GM12878 (cell line): ENCODE measurements around the gene IL33. TPM values are rescaled to one million over a fixed set of nuclear protein-coding genes. Genes with fewer than 3 reads are reported as not detected.

Experiments
- ATAC-seq: fragments of 200-7000 bp; cut with Tn5 transposase; 3 replicates; pipeline ENCODE4 v1.9.1; 2020; ENCODE audit warnings: mild to moderate bottlenecking, moderate library complexity
- BruUV-seq: library from RNA; stranded (reverse); fragments of 400-500 nt; replicated peaks from 2 replicates; lab custom pipeline; 2021; lab: Mats Ljungman, UMichigan
- CTCF ChIA-PET: fragments of 300-600 bp; sonication (Branson Sonifier 250); formaldehyde crosslinking; extraction: SDS; loops from one replicate; lab custom pipeline; 2021; ENCODE audit warnings: inconsistent platforms; lab: Yijun Ruan, JAX
- POLR2A ChIA-PET: fragments of 350-600 bp; formaldehyde crosslinking; extraction: SDS; loops from one replicate; lab custom pipeline; 2021; ENCODE audit warnings: inconsistent platforms; lab: Charles Lee
- RAD21 ChIA-PET: fragments of 300-600 bp; sonication (Branson Sonifier 250); formaldehyde crosslinking; loops from one replicate; lab custom pipeline; 2023; ENCODE audit warnings: antibody characterized with exemption; ENCODE audit not compliant: unreplicated experiment; lab: Charles Lee
- SMC1A ChIA-PET: fragments of 300-600 bp; sonication (Branson Sonifier 250); formaldehyde crosslinking; loops from one replicate; lab custom pipeline; 2023; ENCODE audit not compliant: unreplicated experiment, uncharacterized antibody; lab: Charles Lee
- DNase-seq: peaks from one replicate; pipeline ENCODE4 v3.0.0-alpha.2; 2011; ENCODE audit warnings: low read depth, low spot score
- FAIRE-seq: peaks from 3 replicates; lab custom pipeline; 2011; peaks lifted over from hg19 to GRCh38; lab: Jason Lieb, UNC
- H2AFZ ChIP-seq: 2 replicates; pipeline ENCODE4 v1.6.0; 2011; ENCODE audit warnings: low read depth, low read length, control low read depth; ENCODE audit not compliant: control insufficient read depth
- H3K27ac ChIP-seq: 2 replicates; pipeline ENCODE4 v1.5.1; 2011; ENCODE audit warnings: control low read depth; ENCODE audit not compliant: control insufficient read depth, insufficient read depth
- H3K27me3 ChIP-seq, 2 experiments: replicated peaks in 1 of 2; 2 replicates each; pipeline versions ENCODE4 v1.6.0 to v1.6.1; 2011; ENCODE audit warnings: low read length in 1 of 2; ENCODE audit not compliant: control insufficient read depth in 2 of 2, insufficient read depth in 2 of 2
- H3K36me3 ChIP-seq, 2 experiments: 2 replicates each; pipeline ENCODE4 v1.5.1; 2011; ENCODE audit warnings: low read length in 1 of 2; ENCODE audit not compliant: control insufficient read depth in 2 of 2, insufficient read depth in 2 of 2
- H3K4me1 ChIP-seq: 2 replicates; pipeline ENCODE4 v1.6.1; 2011; ENCODE audit warnings: mild to moderate bottlenecking, low read length, moderate library complexity, mixed read lengths; ENCODE audit not compliant: control insufficient read depth, insufficient read depth
- H3K4me2 ChIP-seq: 2 replicates; pipeline ENCODE4 v1.6.0; 2011; ENCODE audit warnings: control low read depth; ENCODE audit not compliant: control insufficient read depth, insufficient read depth
- H3K4me3 ChIP-seq: fragments of 200-600 bp; sonication (generic); 2 replicates; pipeline ENCODE4 v1.5.1; 2016
- H3K79me2 ChIP-seq: 2 replicates; pipeline ENCODE4 v1.6.0; 2011; ENCODE audit warnings: low read length; ENCODE audit not compliant: control insufficient read depth, insufficient read depth
- H3K9ac ChIP-seq: 2 replicates; pipeline ENCODE4 v1.8.0; 2011; ENCODE audit warnings: low read length, control low read depth, mixed read lengths; ENCODE audit not compliant: control insufficient read depth, insufficient read depth
- H3K9me3 ChIP-seq: replicated peaks from 3 replicates; pipeline ENCODE4 v1.5.1; 2011; ENCODE audit warnings: mild to moderate bottlenecking, low read length; ENCODE audit not compliant: control insufficient read depth, insufficient read depth
- H4K20me1 ChIP-seq: 2 replicates; pipeline ENCODE4 v1.6.0; 2011; ENCODE audit not compliant: control insufficient read depth, insufficient read depth
- ESRRA ChIP-seq: IDR thresholded peaks from 2 replicates; pipeline ENCODE4 v1.6.1; 2012; ENCODE audit warnings: mild to moderate bottlenecking, low read length, improper control_type of control experiment
- NR2C2 ChIP-seq: IDR thresholded peaks from 2 replicates; pipeline ENCODE4 v1.6.1; 2011; ENCODE audit warnings: borderline replicate concordance, low read depth; ENCODE audit not compliant: control insufficient read depth, insufficient read length
- NR2F1 ChIP-seq: fragments of 450-650 bp; conservative IDR thresholded peaks from 2 replicates; pipeline ENCODE4 v1.6.1; 2017; ENCODE audit warnings: mild to moderate bottlenecking
- POLR2AphosphoS2 ChIP-seq: IDR thresholded peaks from 2 replicates; pipeline ENCODE4 v1.6.1; 2011; ENCODE audit warnings: low read depth, mild to moderate bottlenecking, low read length, improper control_type of control experiment, moderate library complexity
- TBL1XR1 ChIP-seq: IDR thresholded peaks from 2 replicates; pipeline ENCODE4 v1.6.1; 2012; ENCODE audit warnings: low read depth, low read length, improper control_type of control experiment
- TCF3 ChIP-seq: IDR thresholded peaks from 2 replicates; pipeline ENCODE4 v1.6.1; 2012; ENCODE audit warnings: low read depth, mild to moderate bottlenecking, low read length, borderline replicate concordance; ENCODE audit not compliant: insufficient read depth
- WGBS: methylation state at CpG from one replicate; pipeline ENCODE4 v1.1.6; 2016; ENCODE audit warnings: low lambda C conversion rate; ENCODE audit not compliant: insufficient replicate concordance, insufficient coverage; ENCODE audit errors: missing lambda C conversion rate; 5-methylcytosine and 5-hydroxymethylcytosine counted together
- in situ Hi-C: fragments of 300-500 bp; cut with MboI; formaldehyde crosslinking; loops from 9 replicates; pipeline ENCODE4 v1.14.3; 2018; ENCODE audit warnings: mixed read lengths
- intact Hi-C: fragments of 100-400 bp; cut with micrococcal nuclease; formaldehyde crosslinking; loops from one replicate; pipeline ENCODE4 v1.14.2; 2022; ENCODE audit not compliant: unreplicated experiment
- polyA plus RNA-seq, 11 experiments: library from polyadenylated mRNA; depleted of rRNA in 4 of 11; unstranded in 6 of 11; stranded (reverse) in 5 of 11; fragments of >200 nt; fragmentation: Nextera tagmentation in 4 of 11; fragmentation: Illumina TruSeq in 1 of 11; extraction: Ambion mirVana in 4 of 11; extraction: Trizol in 1 of 11; gene quantifications; 1 replicate in 1 of 11; 2 replicates in 10 of 11; pipeline versions ENCODE4 v1.2.1 to v1.2.3, GENCODE V29; 2011 to 2016; ENCODE audit warnings: inconsistent platforms in 2 of 11, missing spikeins in 2 of 11, low read depth in 1 of 11
- total RNA-seq, 4 experiments: library from RNA; depleted of rRNA in 3 of 4; stranded (reverse); fragments of >200 nt in 3 of 4; fragmentation: Illumina TruSeq in 1 of 4; extraction: Trizol in 1 of 4; gene quantifications; 2 replicates each; pipeline versions ENCODE4 v1.2.1 to v1.2.3, GENCODE V29; 2013 to 2021
- TF ChIP-seq, protein P1 (sequence below): IDR thresholded peaks from 2 replicates; pipeline ENCODE4 v1.6.1; 2011; ENCODE audit warnings: borderline replicate concordance, low read depth, mild to moderate bottlenecking, moderate library complexity, low read length; ENCODE audit not compliant: insufficient read depth, poor library complexity, severe bottlenecking
- TF ChIP-seq, protein P2 (sequence below): fragments of 450-650 bp; IDR thresholded peaks from 2 replicates; pipeline ENCODE4 v1.6.1; 2017; ENCODE audit warnings: mild to moderate bottlenecking, moderate library complexity

Gene IL33
- total and polyA plus RNA-seq, 10 of the 15 experiments (the other 5 are each of a cell fraction or from before 2014, with no cell fraction given): not detected

DNA sequence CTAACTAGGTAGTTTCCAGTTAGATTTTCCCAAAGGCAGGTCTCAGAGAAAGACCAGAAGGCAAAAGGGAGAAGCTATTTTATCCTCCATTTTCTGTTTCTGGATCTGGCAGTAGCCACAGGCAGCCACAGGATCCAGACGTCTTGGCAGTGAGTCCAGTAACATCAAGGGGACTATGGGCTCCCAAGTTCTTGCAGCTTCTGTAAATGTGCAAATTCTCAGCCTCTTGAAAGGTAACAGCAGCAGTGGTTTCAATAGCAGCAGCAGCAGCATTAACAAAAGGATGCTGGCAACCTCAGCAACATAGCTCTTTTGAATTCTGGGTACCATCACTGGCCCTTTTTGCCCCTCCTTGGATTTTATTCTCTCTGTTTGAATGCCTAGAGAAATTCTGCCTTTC, 27.1 kb upstream of the IL33 start:
- in situ Hi-C loops: no loop called here

More for the DNA sequence above, 27.1 kb upstream of the IL33 start:
- H3K27me3 ChIP-seq: no peaks in the 10 kb centered on the region
- no peak overlapping the region for H3K4me2 ChIP-seq
- ATAC-seq: no peak
- WGBS: 17% methylated on average over 1 of the region's 1 CpG
- no peaks in the 10 kb centered on the region for H3K79me2 ChIP-seq
- no peaks in the 10 kb centered on the region; the same call in 1 of the 3 replicates for H3K9me3 ChIP-seq
- no peaks in the 10 kb centered on the region for H4K20me1 ChIP-seq
- H3K36me3 ChIP-seq: no peaks in the 10 kb centered on the region
- FAIRE-seq: no peak
- POLR2A ChIA-PET: interaction anchor here (0.6 kb wide), 1 partner anchor 357 kb away, joined by 4 read pairs; no protein-coding TSS in a partner anchor
- no peak for DNase-seq
- intact Hi-C loops: loop anchor here (5.0 kb wide), 1 partner anchor 131 kb away; no protein-coding TSS in a partner anchor
- H3K4me3 ChIP-seq: no peak overlapping the region
- no TSS peak for BruUV-seq
- RAD21 ChIA-PET: interaction anchor here (1.5 kb wide), 1 partner anchor 10 kb away, joined by 4 read pairs; no protein-coding TSS in a partner anchor
- peaks cover 33% of the 10 kb centered on the region for H3K4me1 ChIP-seq
- no peak overlapping the region for H3K27ac ChIP-seq
- no peak overlapping the region for H3K9ac ChIP-seq
- SMC1A ChIA-PET: interaction anchor here (1.4 to 1.7 kb wide), 3 partner anchors 8 to 118 kb away, joined by 3 to 5 read pairs (median 4); no protein-coding TSS in a partner anchor
- TF ChIP-seq, protein P1, sequence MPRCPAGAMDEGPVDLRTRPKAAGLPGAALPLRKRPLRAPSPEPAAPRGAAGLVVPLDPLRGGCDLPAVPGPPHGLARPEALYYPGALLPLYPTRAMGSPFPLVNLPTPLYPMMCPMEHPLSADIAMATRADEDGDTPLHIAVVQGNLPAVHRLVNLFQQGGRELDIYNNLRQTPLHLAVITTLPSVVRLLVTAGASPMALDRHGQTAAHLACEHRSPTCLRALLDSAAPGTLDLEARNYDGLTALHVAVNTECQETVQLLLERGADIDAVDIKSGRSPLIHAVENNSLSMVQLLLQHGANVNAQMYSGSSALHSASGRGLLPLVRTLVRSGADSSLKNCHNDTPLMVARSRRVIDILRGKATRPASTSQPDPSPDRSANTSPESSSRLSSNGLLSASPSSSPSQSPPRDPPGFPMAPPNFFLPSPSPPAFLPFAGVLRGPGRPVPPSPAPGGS: no peak
- no peak for TF ChIP-seq NR2F1
- TF ChIP-seq, protein P2, sequence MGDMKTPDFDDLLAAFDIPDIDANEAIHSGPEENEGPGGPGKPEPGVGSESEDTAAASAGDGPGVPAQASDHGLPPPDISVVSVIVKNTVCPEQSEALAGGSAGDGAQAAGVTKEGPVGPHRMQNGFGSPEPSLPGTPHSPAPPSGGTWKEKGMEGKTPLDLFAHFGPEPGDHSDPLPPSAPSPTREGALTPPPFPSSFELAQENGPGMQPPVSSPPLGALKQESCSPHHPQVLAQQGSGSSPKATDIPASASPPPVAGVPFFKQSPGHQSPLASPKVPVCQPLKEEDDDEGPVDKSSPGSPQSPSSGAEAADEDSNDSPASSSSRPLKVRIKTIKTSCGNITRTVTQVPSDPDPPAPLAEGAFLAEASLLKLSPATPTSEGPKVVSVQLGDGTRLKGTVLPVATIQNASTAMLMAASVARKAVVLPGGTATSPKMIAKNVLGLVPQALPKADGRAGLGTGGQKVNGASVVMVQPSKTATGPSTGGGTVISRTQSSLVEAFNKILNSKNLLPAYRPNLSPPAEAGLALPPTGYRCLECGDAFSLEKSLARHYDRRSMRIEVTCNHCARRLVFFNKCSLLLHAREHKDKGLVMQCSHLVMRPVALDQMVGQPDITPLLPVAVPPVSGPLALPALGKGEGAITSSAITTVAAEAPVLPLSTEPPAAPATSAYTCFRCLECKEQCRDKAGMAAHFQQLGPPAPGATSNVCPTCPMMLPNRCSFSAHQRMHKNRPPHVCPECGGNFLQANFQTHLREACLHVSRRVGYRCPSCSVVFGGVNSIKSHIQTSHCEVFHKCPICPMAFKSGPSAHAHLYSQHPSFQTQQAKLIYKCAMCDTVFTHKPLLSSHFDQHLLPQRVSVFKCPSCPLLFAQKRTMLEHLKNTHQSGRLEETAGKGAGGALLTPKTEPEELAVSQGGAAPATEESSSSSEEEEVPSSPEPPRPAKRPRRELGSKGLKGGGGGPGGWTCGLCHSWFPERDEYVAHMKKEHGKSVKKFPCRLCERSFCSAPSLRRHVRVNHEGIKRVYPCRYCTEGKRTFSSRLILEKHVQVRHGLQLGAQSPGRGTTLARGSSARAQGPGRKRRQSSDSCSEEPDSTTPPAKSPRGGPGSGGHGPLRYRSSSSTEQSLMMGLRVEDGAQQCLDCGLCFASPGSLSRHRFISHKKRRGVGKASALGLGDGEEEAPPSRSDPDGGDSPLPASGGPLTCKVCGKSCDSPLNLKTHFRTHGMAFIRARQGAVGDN: no peak
- no peak for TF ChIP-seq NR2C2
- TF ChIP-seq TCF3: no peak
- TF ChIP-seq TBL1XR1: no peak
- no peak for TF ChIP-seq ESRRA
- TF ChIP-seq POLR2AphosphoS2: no peak
- TF ChIP-seq, all 136 proteins: peak for 0
- no peak overlapping the region; the same call in 1 of the 2 replicates for H2AFZ ChIP-seq
- CTCF ChIA-PET: interaction anchor here (0.8 kb wide), 1 partner anchor 24 kb away, joined by 3 read pairs; no protein-coding TSS in a partner anchor
